GM12878 (cell line): ENCODE data around the gene AFF1. TPM values are rescaled to one million over a fixed set of nuclear protein-coding genes. Genes with fewer than 3 reads are reported as not detected.

Source experiments
- CHD1 ChIP-seq: IDR thresholded peaks from 2 replicates; pipeline ENCODE4 v1.6.1; 2012; ENCODE audit warnings: low read depth, low read length, improper control_type of control experiment
- CHD2 ChIP-seq: IDR thresholded peaks from 2 replicates; pipeline ENCODE4 v1.6.1; 2011; ENCODE audit warnings: low read depth, low read length, improper control_type of control experiment, borderline replicate concordance
- IRF3 ChIP-seq: fragments of 450-650 bp; IDR thresholded peaks from 2 replicates; pipeline ENCODE4 v1.6.1; 2014; ENCODE audit warnings: mild to moderate bottlenecking
- NKRF ChIP-seq: fragments of 450-650 bp; conservative IDR thresholded peaks from 2 replicates; pipeline ENCODE4 v1.6.1; 2017; ENCODE audit warnings: mild to moderate bottlenecking, moderate library complexity
- NRF1 ChIP-seq: conservative IDR thresholded peaks from 2 replicates; pipeline ENCODE4 v1.6.1; 2011; ENCODE audit warnings: mild to moderate bottlenecking, low read depth, low read length, improper control_type of control experiment
- SIN3A ChIP-seq: IDR thresholded peaks from 2 replicates; pipeline ENCODE4 v1.6.1; 2012; ENCODE audit warnings: low read depth, low read length, improper control_type of control experiment
- SRF ChIP-seq, 2 experiments: IDR thresholded peaks; 2 replicates each; pipeline ENCODE4 v1.6.1; 2011; ENCODE audit warnings: low read depth in 2 of 2, low read length in 2 of 2, mild to moderate bottlenecking in 1 of 2, moderate library complexity in 1 of 2
- TBL1XR1 ChIP-seq: IDR thresholded peaks from 2 replicates; pipeline ENCODE4 v1.6.1; 2012; ENCODE audit warnings: low read depth, low read length, improper control_type of control experiment
- TCF7 ChIP-seq: IDR thresholded peaks from 2 replicates; pipeline ENCODE4 v1.6.1; 2014; ENCODE audit warnings: antibody characterized with exemption, borderline replicate concordance
- WRNIP1 ChIP-seq: IDR thresholded peaks from 2 replicates; pipeline ENCODE4 v1.6.1; 2011; ENCODE audit warnings: low read depth, low read length, improper control_type of control experiment, borderline replicate concordance
- ZBTB40 ChIP-seq: fragments of 450-650 bp; IDR thresholded peaks from 2 replicates; pipeline ENCODE4 v1.6.1; 2016; ENCODE audit warnings: mild to moderate bottlenecking, moderate library complexity, borderline replicate concordance
- ZNF384 ChIP-seq: IDR thresholded peaks from 2 replicates; pipeline ENCODE4 v1.6.1; 2012; ENCODE audit warnings: low read depth, mild to moderate bottlenecking, low read length, improper control_type of control experiment, borderline replicate concordance
- polyA plus RNA-seq, 11 experiments: library from polyadenylated mRNA; depleted of rRNA in 4 of 11; unstranded in 6 of 11; stranded (reverse) in 5 of 11; fragments of >200 nt; fragmentation: Nextera tagmentation in 4 of 11; fragmentation: Illumina TruSeq in 1 of 11; extraction: Ambion mirVana in 4 of 11; extraction: Trizol in 1 of 11; gene quantifications; 1 replicate in 1 of 11; 2 replicates in 10 of 11; pipeline versions ENCODE4 v1.2.1 to v1.2.3, GENCODE V29; 2011 to 2016; ENCODE audit warnings: inconsistent platforms in 2 of 11, missing spikeins in 2 of 11, low read depth in 1 of 11
- total RNA-seq, 4 experiments: library from RNA; depleted of rRNA in 3 of 4; stranded (reverse); fragments of >200 nt in 3 of 4; fragmentation: Illumina TruSeq in 1 of 4; extraction: Trizol in 1 of 4; gene quantifications; 2 replicates each; pipeline versions ENCODE4 v1.2.1 to v1.2.3, GENCODE V29; 2013 to 2021

Gene AFF1
- total and polyA plus RNA-seq, 10 of the 15 experiments (the other 5 are each of a cell fraction or from before 2014, with no cell fraction given) = 3.5 to 56.1 (median 21.5) TPM

- TF ChIP-seq IRF3 (no peak), SIN3A (no peak), NRF1 (no peak), NKRF (no peak), CHD2 (no peak), ZNF384 (no peak), SRF (IDR thresholded peaks at IDR 0.05; ENCODE audit: low read depth in 2 of 2, low read length in 2 of 2) (no peak), TCF7 (no peak), CHD1 (no peak), WRNIP1 (no peak), ZBTB40 (no peak), TBL1XR1 (no peak)
Observed at GRCh38 chr4:87126056-87126455, 191.2 kb downstream of the AFF1 start (continued).
